ENCODE measurements around the gene MME.

GRCh38 chr3:155211940-155212339 lies 131.8 kb downstream of the MME start:
- TF ChIP-seq CTCF (IDR thresholded peaks at IDR 0.05): no peak
- no peak for TF ChIP-seq POLR2A (IDR thresholded peaks at IDR 0.05)

Measured in body of pancreas (tissue), 4 donors.